HG02852 (cell line): ENCODE data around the gene EFCC1.

Experiments used
- ATAC-seq: cut with Tn5 transposase; IDR thresholded peaks from one replicate; pipeline ENCODE4 v1.9.1; 2021; ENCODE audit warnings: mild to moderate bottlenecking, moderate library complexity; ENCODE audit not compliant: unreplicated experiment

The EFCC1 gene

DNA sequence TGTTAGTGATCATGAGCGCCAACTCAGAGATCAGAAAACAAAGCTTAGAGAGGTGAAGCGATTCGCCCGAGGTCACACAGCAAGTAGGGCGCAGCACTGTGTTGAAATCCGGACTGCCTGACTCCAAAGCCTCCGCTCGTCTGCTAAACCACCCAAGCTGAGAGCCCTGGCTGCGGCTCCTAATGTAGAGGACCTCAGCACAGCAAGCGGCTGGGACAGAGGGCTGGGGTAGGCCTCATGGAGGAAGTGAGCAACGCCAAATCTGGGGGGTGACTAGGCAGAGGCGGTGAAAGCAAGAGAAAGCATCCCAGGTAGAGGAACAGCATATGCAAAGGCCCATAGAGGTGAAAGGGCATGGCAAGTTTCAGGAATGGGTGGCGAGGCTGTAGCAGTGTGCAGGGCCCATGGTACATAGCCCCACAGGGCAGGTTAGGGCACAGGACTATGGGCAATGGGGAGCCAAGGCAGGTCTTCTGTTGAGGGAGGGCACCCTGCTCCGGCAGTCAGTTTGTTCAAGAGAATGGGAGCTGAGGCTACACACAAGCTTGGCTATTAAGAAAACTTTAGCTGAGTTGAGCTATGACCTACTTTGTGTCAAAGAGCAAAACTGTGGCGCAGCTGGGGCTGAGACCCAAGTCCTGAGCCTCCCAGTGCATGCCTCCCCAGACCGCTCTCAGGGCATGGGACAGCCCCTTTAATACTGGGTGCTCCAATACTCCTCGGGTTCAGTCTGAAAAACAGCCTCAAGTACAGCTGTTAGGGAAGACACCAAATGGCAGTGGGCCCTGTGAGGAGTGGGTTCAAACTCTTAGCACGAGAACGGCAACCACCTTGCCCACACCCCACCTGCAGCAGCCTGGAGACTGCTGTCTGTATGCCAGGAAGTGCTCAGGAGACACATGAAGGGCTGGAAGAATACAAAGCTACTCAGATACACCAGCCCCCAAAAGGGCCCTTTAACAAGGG is 6.2 kb upstream of the EFCC1 start:
- ATAC-seq: no peak

DNA sequence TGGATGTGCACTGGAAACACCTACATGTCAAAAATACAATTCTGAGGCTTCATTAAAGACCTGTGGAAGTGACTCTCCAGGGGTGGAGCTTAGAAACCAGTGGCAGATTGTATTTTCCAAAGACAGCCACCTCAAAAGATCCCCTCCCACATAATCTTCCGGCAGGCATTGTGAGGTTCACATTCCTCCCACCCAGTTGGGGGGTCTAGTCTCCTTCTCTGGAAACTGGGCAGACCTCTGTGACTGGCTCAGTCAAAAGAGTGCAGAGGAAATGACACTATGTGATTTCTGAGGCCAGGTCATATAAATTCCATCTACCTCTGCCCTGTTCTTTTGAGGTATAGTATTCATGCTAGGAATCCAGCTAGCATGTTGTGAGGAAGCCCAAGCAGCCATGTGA is 5.4 kb upstream of the EFCC1 start:
- no peak for ATAC-seq

DNA sequence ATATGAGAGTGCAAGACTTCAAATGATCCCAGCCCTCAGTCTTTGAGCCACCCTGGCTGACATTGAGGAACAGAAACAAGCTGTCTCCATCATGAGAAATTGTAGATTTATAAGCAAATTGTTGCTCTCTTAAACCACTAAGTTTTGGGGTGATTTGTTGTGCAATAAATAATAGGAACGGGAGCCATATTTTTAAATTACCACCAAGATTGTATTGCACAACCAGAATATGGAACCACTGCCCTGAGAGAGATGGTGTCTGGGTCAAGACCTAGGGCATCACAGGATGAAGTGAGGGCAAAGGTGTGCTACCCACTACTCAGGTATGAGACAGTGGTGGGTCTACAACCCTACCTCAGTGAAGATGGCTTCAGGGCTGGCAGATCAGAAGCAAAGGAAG is 4.9 kb upstream of the EFCC1 start:
- no peak for ATAC-seq

- no peak for ATAC-seq
Observed at GRCh38 chr3:128996726-128997125, 4.4 kb upstream of the EFCC1 start.

DNA sequence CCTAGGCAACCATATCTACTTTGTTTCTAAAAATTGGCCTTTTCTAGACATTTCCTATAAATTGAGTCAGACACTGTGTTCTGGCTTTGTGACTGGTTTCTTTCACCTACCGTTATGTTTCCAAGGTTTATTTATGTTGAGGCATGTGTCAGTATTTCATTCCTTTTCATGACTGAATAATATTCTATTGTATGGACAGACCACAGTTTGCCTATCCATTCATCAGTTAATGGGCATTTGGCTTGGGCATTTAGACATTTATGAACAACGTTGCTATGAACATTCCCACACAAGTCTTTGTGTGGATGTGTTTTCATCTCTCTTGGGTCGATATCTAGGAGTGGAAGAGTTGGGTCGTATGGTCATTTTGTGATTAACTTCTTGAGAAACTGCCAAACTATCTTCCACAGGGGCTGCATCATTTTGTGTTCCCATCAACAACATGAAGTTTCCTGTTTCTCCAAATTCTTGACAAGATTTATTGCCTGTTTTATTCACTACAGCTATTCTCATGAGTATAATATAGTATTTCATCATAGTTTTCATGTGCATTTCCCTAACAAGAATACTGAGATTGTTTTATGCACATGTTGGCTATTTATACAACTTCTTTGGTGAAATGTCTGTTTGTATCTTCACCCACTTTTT is 3.5 kb upstream of the EFCC1 start:
- no peak for ATAC-seq

- no peak for ATAC-seq
Observed at GRCh38 chr3:128998561-128998960, 2.5 kb upstream of the EFCC1 start.

- ATAC-seq: no peak
Observed at GRCh38 chr3:128999102-128999501, 2.0 kb upstream of the EFCC1 start.

DNA sequence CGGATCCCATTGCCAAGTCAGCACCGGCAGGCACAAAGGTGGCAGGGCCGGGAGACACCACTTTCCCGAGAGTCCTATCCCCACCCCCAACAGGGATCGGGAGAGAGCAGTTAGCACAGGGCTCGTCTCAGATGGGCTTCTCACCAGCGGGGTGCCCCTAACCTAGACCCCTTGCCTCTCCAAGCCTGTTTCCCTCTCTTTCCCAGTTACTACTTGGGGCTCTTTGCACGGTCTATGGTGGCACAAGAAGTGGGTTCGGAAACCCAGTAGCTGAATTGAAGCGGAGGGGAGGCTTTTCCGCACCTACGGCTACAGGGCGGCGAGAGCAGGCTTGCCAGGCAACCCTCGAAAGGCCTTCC is 383 bp upstream of the EFCC1 start:
- no peak for ATAC-seq

DNA sequence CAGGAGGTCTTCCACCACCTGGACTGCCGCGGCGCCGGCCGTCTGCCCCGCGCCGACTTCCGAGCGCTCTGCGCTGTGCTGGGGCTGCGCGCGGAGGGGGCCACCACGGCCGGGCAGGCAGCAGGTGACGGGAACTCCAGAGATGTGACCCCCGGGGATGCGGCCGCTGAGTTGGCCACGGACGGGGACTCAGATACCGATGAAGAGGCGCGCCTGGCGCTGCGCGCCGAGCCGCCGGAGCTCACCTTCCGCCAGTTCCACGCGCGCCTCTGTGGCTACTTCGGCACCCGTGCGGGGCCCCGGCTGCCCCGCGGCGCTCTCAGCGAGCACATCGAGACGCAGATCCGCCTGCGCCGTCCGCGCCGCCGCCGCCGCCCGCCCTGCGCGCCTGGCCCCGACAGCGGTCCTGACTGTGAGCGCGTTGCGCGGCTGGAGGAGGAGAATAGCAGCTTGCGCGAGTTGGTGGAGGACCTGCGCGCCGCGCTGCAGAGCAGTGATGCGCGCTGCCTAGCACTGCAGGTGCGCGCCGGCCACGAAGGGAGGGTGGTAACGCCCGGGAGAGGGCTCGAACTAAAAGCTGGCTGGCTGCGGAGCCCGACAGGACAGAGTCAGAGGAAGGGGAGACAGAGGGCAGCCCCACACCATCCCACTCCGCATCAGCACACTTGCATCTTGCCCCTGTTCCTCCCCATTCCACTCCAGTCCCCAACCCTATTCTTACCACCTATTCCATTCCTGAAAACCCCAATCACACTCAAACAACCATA is 885 bp downstream of the EFCC1 start:
- no peak for ATAC-seq

- no peak for ATAC-seq
Observed at GRCh38 chr3:129002573-129003569, 1.8 kb downstream of the EFCC1 start.

DNA sequence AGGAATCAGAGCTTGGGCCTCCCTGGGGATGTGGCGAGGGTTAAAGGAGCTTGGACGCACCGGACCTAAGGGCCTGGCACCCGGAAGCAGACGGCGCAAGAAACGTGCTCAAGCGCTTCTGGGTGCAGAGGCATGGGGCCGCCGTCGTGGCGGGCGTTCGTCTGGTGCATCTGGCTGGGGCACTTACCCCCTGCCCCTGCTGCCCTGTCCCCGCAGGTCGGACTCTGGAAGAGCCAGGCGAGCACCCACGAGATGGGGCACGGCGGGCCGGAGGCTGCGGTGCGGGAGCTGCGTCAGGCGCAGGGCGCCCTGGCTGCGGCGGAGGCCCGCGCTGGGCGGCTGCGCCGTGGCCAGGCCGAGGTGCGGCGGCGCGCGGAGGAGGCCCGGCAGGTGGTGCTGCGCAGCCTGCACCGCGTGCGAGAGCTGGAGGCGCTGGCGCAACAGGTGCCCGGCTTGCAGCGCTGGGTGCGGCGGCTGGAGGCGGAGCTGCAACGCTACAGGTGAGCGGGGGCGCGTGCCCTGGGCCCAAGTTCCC is 2.5 kb downstream of the EFCC1 start:
- no peak for ATAC-seq

GRCh38 chr3:129004639-129005295 is 3.7 kb downstream of the EFCC1 start:
- ATAC-seq: no peak

- no peak for ATAC-seq
Observed at GRCh38 chr3:129005526-129006303, 4.6 kb downstream of the EFCC1 start.

GRCh38 chr3:129006864-129007263 is 5.8 kb downstream of the EFCC1 start:
- no peak for ATAC-seq

- no peak for ATAC-seq
Observed at GRCh38 chr3:129007792-129008191, 6.7 kb downstream of the EFCC1 start.

DNA sequence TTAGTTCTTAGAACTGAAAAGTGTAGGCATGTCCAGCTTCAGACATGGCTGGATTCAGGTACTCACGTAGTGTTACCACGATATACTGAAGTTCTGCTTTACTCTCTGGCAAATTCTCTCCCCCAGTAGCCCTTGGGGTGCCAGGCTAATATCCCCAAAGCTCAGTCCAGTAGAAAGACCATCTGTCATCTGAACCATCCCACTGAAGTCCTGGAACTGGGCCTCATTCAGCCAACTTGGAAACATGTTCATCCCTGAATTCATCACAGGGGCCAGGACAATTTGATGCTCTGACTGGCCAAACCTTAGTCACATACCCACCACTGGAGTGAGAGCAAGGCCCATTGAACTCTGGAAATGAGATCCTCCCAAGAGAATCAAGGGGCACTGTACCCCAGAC is 8.2 kb downstream of the EFCC1 start:
- ATAC-seq: no peak

- ATAC-seq: no peak
Observed at GRCh38 chr3:129010310-129010956, 9.3 kb downstream of the EFCC1 start.

GRCh38 chr3:129013491-129013891 is 12.4 kb downstream of the EFCC1 start:
- ATAC-seq: no peak
